Measurements from ENCODE around the gene MAEL. TPM values are rescaled to one million over a fixed set of nuclear protein-coding genes. Genes with fewer than 3 reads are reported as not detected.

MAEL gene
- polyA plus RNA-seq, 3 donors = not detected

DNA sequence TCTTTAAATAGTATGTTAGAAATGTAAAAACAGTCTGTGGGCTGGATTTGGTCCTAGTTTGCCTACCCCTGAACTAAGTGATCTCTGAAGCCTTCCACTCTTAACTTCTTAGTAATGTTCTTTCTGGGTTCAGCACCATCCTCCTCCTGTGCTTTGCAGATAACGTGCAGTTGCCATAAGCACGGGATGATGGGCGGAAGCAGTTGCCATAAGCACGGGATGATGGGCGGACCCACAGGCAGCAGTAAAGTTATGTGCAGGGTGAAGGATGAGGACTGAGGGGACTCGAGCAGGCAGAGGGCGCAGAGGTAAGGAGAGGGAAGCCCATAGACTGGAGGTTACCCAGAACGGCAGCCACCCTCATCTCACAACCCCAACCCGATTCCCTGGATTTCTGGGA, 75.5 kb downstream of the MAEL start:
- Histone ChIP-seq H4K20me1 (ENCODE audit: insufficient read depth, low read length) (no peaks in the 10 kb centered on the region), H3K4me2 (replicated peaks; ENCODE audit: extremely low read depth, low read length, poor library complexity, severe bottlenecking) (no peak overlapping the region)

DNA sequence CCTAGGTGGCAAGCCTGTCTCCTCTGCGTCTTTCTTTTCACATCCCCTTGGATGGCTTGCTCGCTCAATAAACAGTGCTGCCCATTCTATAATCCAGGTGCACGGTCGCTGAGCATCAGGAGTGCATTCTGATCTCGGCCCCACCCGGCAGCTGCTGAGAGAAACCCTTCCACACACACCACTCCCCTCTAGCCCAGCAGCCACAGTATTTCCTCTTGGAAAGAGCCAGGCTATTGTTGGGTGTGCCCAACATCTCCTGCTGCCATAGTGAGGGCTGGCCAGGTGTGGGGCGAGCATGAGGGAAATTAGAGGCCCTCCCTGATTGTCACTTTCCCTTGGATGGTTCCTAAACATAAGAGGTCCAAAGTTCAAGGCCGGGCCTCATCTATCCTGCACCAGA, 76.4 kb downstream of the MAEL start:
- Histone ChIP-seq H3K4me3 (replicated peaks in 1 of 3; ENCODE audit: low read depth in 2 of 3, low read length in 3 of 3) (no peak overlapping the region), H2AFZ (ENCODE audit: insufficient read depth, low read depth, low read length, poor library complexity, severe bottlenecking) (no peak overlapping the region), H3K27me3 (ENCODE audit: control insufficient read depth in 2 of 2, insufficient read depth in 2 of 2, low read length in 2 of 2) (no peaks in the 10 kb centered on the region), H4K20me1 (ENCODE audit: insufficient read depth, low read length) (no peaks in the 10 kb centered on the region), H3K27ac (ENCODE audit: low read depth in 1 of 2, low read length in 2 of 2) (no peak overlapping the region), H3K4me2 (replicated peaks; ENCODE audit: extremely low read depth, low read length, poor library complexity, severe bottlenecking) (no peak overlapping the region), H3K4me1 (ENCODE audit: control insufficient read depth in 1 of 2, insufficient read depth in 2 of 2, low read length in 2 of 2) (peaks cover 3 to 7% of the 10 kb centered on the region in 2 donors), H3K9me3 (replicated peaks in 1 of 2; ENCODE audit: control insufficient read depth in 1 of 2, insufficient read depth in 1 of 2, low read length in 2 of 2) (no peaks in the 10 kb centered on the region), H3K9ac (ENCODE audit: insufficient read depth, low read length, poor library complexity, severe bottlenecking) (no peak overlapping the region), H3K36me3 (replicated peaks in 1 of 2; ENCODE audit: control insufficient read depth in 1 of 2, insufficient read depth in 2 of 2, low read length in 2 of 2) (no peaks in the 10 kb centered on the region), H3K79me2 (ENCODE audit: insufficient read depth, low read length) (no peaks in the 10 kb centered on the region)
- H3K9me3 Mint-ChIP-seq = peaks cover 0 to 2% (median 0%) of the 10 kb centered on the region in 7 donors
- no peak overlapping the region for H3K4me3 Mint-ChIP-seq
- peaks cover 0 to 7% (median 3%) of the 10 kb centered on the region in 3 donors for H3K27me3 Mint-ChIP-seq (ENCODE audit: low read depth in 3 of 3)
- DNase-seq = no peak
- TF ChIP-seq, protein P1, sequence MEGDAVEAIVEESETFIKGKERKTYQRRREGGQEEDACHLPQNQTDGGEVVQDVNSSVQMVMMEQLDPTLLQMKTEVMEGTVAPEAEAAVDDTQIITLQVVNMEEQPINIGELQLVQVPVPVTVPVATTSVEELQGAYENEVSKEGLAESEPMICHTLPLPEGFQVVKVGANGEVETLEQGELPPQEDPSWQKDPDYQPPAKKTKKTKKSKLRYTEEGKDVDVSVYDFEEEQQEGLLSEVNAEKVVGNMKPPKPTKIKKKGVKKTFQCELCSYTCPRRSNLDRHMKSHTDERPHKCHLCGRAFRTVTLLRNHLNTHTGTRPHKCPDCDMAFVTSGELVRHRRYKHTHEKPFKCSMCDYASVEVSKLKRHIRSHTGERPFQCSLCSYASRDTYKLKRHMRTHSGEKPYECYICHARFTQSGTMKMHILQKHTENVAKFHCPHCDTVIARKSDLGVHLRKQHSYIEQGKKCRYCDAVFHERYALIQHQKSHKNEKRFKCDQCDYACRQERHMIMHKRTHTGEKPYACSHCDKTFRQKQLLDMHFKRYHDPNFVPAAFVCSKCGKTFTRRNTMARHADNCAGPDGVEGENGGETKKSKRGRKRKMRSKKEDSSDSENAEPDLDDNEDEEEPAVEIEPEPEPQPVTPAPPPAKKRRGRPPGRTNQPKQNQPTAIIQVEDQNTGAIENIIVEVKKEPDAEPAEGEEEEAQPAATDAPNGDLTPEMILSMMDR (IDR thresholded peaks at IDR 0.05) = no peak
- intact Hi-C loops (cut with micrococcal nuclease) = loop anchor here (5.0 to 10.0 kb wide), 7 partner anchors 57 to 629 kb away; partner anchors contain the start of gene POU2F1 (in 1 of the 2)
- H3K36me3 Mint-ChIP-seq = no peaks in the 10 kb centered on the region
- WGBS (ENCODE audit: insufficient coverage) = 100% methylated on average over 7 of the region's 8 CpGs
- H3K4me1 Mint-ChIP-seq = peaks cover 3% of the 10 kb centered on the region
- no peak overlapping the region for H3K27ac Mint-ChIP-seq

More for the DNA sequence above, 75.5 kb downstream of the MAEL start:
- Histone ChIP-seq H3K9me3 (replicated peaks in 1 of 2; ENCODE audit: control insufficient read depth in 1 of 2, insufficient read depth in 1 of 2, low read length in 2 of 2) (no peaks in the 10 kb centered on the region), H3K36me3 (replicated peaks in 1 of 2; ENCODE audit: control insufficient read depth in 1 of 2, insufficient read depth in 2 of 2, low read length in 2 of 2) (no peaks in the 10 kb centered on the region), H3K9ac (ENCODE audit: insufficient read depth, low read length, poor library complexity, severe bottlenecking) (no peak overlapping the region), H2AFZ (ENCODE audit: insufficient read depth, low read depth, low read length, poor library complexity, severe bottlenecking) (no peak overlapping the region), H3K4me1 (ENCODE audit: control insufficient read depth in 1 of 2, insufficient read depth in 2 of 2, low read length in 2 of 2) (peaks cover 3 to 7% of the 10 kb centered on the region in 2 donors), H3K4me3 (replicated peaks in 1 of 3; ENCODE audit: low read depth in 2 of 3, low read length in 3 of 3) (no peak overlapping the region), H3K27me3 (ENCODE audit: control insufficient read depth in 2 of 2, insufficient read depth in 2 of 2, low read length in 2 of 2) (no peaks in the 10 kb centered on the region), H3K79me2 (ENCODE audit: insufficient read depth, low read length) (no peaks in the 10 kb centered on the region), H3K27ac (ENCODE audit: low read depth in 1 of 2, low read length in 2 of 2) (no peak overlapping the region)
- Mint-ChIP-seq H3K27me3 (ENCODE audit: low read depth in 3 of 3) (peaks cover 0 to 8% (median 5%) of the 10 kb centered on the region in 3 donors), H3K4me1 (peaks cover 3% of the 10 kb centered on the region), H3K27ac (peak overlapping the region in 1 of 7 donors; percentile 23), H3K36me3 (no peaks in the 10 kb centered on the region), H3K9me3 (peaks cover 0 to 2% (median 0%) of the 10 kb centered on the region in 7 donors), H3K4me3 (no peak overlapping the region)
- no peak for DNase-seq
- intact Hi-C loops (cut with micrococcal nuclease) = loop anchor here (5.0 to 10.0 kb wide), 7 partner anchors 58 to 630 kb away; partner anchors contain the start of gene POU2F1 (in 1 of the 2)
- 100% methylated on average over 5 of the region's 9 CpGs for WGBS (ENCODE audit: insufficient coverage)
- TF ChIP-seq, protein P1 (IDR thresholded peaks at IDR 0.05) = no peak
